ENCODE results near the gene RNF144A. TPM values are rescaled to one million over a fixed set of nuclear protein-coding genes. Genes with fewer than 3 reads are reported as not detected.

The RNF144A gene
- total RNA-seq, 1 experiment from 2014 or later = 10.6 TPM

DNA sequence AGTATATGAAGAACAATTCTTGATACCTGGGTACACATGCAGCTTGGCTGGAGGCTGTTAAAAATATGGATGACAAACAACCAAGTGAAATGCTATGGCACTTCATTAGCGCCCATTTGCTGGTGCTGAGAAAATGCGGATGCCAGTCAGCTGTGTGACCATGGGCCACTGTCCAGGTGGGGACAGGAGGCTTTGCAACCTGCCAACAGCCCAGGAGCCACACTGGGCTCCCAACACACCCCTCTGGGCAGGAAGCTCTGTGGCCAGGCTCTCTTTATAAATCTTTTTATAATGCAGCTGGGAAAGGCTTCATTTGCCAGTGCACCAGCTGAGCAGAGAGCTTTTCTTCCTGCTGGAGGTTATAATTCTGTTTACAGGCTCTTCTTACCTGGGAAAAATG is 19.9 kb downstream of the RNF144A start:
- peaks cover 33 to 44% of the 10 kb centered on the region in 2 experiments for H3K4me1 Mint-ChIP-seq
- H3K27ac Mint-ChIP-seq = no peak overlapping the region
- Histone ChIP-seq H3K9me3 (ENCODE audit: control insufficient read depth, low read depth, low read length) (no peaks in the 10 kb centered on the region), H4K8ac (replicated peaks; ENCODE audit: insufficient read length, low read depth, low read length) (no peak overlapping the region), H2BK120ac (ENCODE audit: low read depth, low read length, poor library complexity, severe bottlenecking) (no peak overlapping the region), H2BK12ac (ENCODE audit: insufficient read length, low read depth, low read length) (no peak overlapping the region), H3K27ac (ENCODE audit: insufficient read length, low read depth, low read length) (no peak overlapping the region), H3K27me3 (ENCODE audit: insufficient read depth, low read length) (no peaks in the 10 kb centered on the region), H3K79me2 (ENCODE audit: insufficient read depth, low read length) (peaks cover 2% of the 10 kb centered on the region; the same call in 1 of the 2 replicates), H4K91ac (ENCODE audit: insufficient read length, low read depth, low read length) (no peak overlapping the region), H4K20me1 (ENCODE audit: control insufficient read depth, insufficient read depth, insufficient read length) (no peaks in the 10 kb centered on the region), H2AFZ (ENCODE audit: low read length) (no peak overlapping the region), H3K79me1 (ENCODE audit: insufficient read depth, low read depth, low read length, poor library complexity, severe bottlenecking) (peaks cover 7% of the 10 kb centered on the region), H3K23me2 (ENCODE audit: insufficient read length, low read depth, low read length, poor library complexity, severe bottlenecking) (no peaks in the 10 kb centered on the region), H3K18ac (ENCODE audit: insufficient read length, low read depth, low read length) (no peak overlapping the region), H2BK15ac (ENCODE audit: low read depth, low read length) (no peak overlapping the region), H4K5ac (ENCODE audit: insufficient read length, low read depth, low read length) (no peak overlapping the region), H3K23ac (ENCODE audit: insufficient read length, low read depth, low read length) (no peak overlapping the region), H2BK5ac (ENCODE audit: insufficient read length, low read length) (no peak overlapping the region), H3K14ac (ENCODE audit: insufficient read depth, low read length) (no peak overlapping the region), H3K4me2 (ENCODE audit: insufficient read depth, insufficient read length, low read length) (no peak overlapping the region), H2AK5ac (ENCODE audit: insufficient read length, low read length) (no peak overlapping the region), H3K4me1 (ENCODE audit: insufficient read depth, low read length) (peaks cover 4% of the 10 kb centered on the region; the same call in 1 of the 2 replicates), H2BK20ac (ENCODE audit: low read depth, low read length, poor library complexity, severe bottlenecking) (no peak overlapping the region), H3K9ac (ENCODE audit: extremely low read depth, insufficient read length, low read length) (no peak overlapping the region), H3K4ac (ENCODE audit: low read depth, low read length) (no peak overlapping the region), H3T11ph (ENCODE audit: low read length) (no peak overlapping the region), H3K56ac (ENCODE audit: insufficient read length, low read depth, low read length) (no peak overlapping the region)
- H3K4me3 Mint-ChIP-seq = no peak overlapping the region
- H3K27me3 Mint-ChIP-seq (ENCODE audit: low read depth) = no peaks in the 10 kb centered on the region; the same call in 1 of the 2 replicates
- peak; percentile 19 for DNase-seq
- no CpG with 5 or more reads among the region's 2 CpGs for WGBS (ENCODE audit: extremely low coverage, insufficient read length, low lambda C conversion rate)
- TF ChIP-seq, protein P1, sequence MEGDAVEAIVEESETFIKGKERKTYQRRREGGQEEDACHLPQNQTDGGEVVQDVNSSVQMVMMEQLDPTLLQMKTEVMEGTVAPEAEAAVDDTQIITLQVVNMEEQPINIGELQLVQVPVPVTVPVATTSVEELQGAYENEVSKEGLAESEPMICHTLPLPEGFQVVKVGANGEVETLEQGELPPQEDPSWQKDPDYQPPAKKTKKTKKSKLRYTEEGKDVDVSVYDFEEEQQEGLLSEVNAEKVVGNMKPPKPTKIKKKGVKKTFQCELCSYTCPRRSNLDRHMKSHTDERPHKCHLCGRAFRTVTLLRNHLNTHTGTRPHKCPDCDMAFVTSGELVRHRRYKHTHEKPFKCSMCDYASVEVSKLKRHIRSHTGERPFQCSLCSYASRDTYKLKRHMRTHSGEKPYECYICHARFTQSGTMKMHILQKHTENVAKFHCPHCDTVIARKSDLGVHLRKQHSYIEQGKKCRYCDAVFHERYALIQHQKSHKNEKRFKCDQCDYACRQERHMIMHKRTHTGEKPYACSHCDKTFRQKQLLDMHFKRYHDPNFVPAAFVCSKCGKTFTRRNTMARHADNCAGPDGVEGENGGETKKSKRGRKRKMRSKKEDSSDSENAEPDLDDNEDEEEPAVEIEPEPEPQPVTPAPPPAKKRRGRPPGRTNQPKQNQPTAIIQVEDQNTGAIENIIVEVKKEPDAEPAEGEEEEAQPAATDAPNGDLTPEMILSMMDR (conservative IDR thresholded peaks at IDR 0.05) = no peak
- H3K36me3 Mint-ChIP-seq (ENCODE audit: insufficient read depth in 1 of 3, low read depth in 3 of 3) = peaks cover 3 to 10% (median 10%) of the 10 kb centered on the region in 3 experiments
- H3K9me3 Mint-ChIP-seq = peaks cover 0 to under 1% of the 10 kb centered on the region in 2 experiments; a peak in 1 of 5 replicates

Measured in H9 (cell line).